Measurements from ENCODE around the gene RIN3. TPM values are rescaled to one million over a fixed set of nuclear protein-coding genes. Genes with fewer than 3 reads are reported as not detected.
A peak's percentile ranks its signal among the peaks of the same experiment; 100 is the strongest.

Gene RIN3
- total RNA-seq, 1 experiment from 2014 or later = 1.5 TPM

GRCh38 chr14:92565718-92566115 is 52.1 kb downstream of the RIN3 start:
- Mint-ChIP-seq H3K9me3 (peaks cover 0 to 8% of the 10 kb centered on the region in 2 experiments; a peak in 3 of 5 replicates), H3K27ac (0 out of 7 replicates have a peak overlapping the region, but pooled peaks of 1 of the 3 experiments have one; percentile 44), H3K4me3 (no peak overlapping the region; a peak in 1 of 5 replicates), H3K27me3 (ENCODE audit: low read depth) (peaks cover 8% of the 10 kb centered on the region), H3K4me1 (peaks cover 0 to 3% of the 10 kb centered on the region in 2 experiments; a peak in 2 of 4 replicates), H3K36me3 (ENCODE audit: insufficient read depth in 1 of 3, low read depth in 3 of 3) (peaks cover 0 to 7% (median 2%) of the 10 kb centered on the region in 3 experiments; a peak in 3 of 7 replicates)
- Histone ChIP-seq H3K27ac (ENCODE audit: insufficient read length, low read depth, low read length) (no peak overlapping the region), H2BK5ac (ENCODE audit: insufficient read length, low read length) (no peak overlapping the region), H3T11ph (ENCODE audit: low read length) (no peak overlapping the region), H2AK5ac (ENCODE audit: insufficient read length, low read length) (no peak overlapping the region), H3K79me1 (ENCODE audit: insufficient read depth, low read depth, low read length, poor library complexity, severe bottlenecking) (no peaks in the 10 kb centered on the region), H2BK15ac (ENCODE audit: low read depth, low read length) (no peak overlapping the region), H2AFZ (ENCODE audit: low read length) (no peak overlapping the region), H3K4ac (ENCODE audit: low read depth, low read length) (no peak overlapping the region), H3K79me2 (ENCODE audit: insufficient read depth, low read length) (no peaks in the 10 kb centered on the region), H3K4me2 (ENCODE audit: insufficient read depth, insufficient read length, low read length) (no peak overlapping the region), H2BK12ac (ENCODE audit: insufficient read length, low read depth, low read length) (no peak overlapping the region), H3K18ac (ENCODE audit: insufficient read length, low read depth, low read length) (no peak overlapping the region), H3K23ac (ENCODE audit: insufficient read length, low read depth, low read length) (no peak overlapping the region), H4K5ac (ENCODE audit: insufficient read length, low read depth, low read length) (no peak overlapping the region), H4K91ac (ENCODE audit: insufficient read length, low read depth, low read length) (no peak overlapping the region), H3K4me1 (ENCODE audit: insufficient read depth, low read length) (no peaks in the 10 kb centered on the region), H3K14ac (ENCODE audit: insufficient read depth, low read length) (no peak overlapping the region), H3K23me2 (ENCODE audit: insufficient read length, low read depth, low read length, poor library complexity, severe bottlenecking) (no peaks in the 10 kb centered on the region), H3K27me3 (ENCODE audit: insufficient read depth, low read length) (no peaks in the 10 kb centered on the region), H3K9me3 (ENCODE audit: control insufficient read depth, low read depth, low read length) (no peaks in the 10 kb centered on the region), H2BK120ac (ENCODE audit: low read depth, low read length, poor library complexity, severe bottlenecking) (no peak overlapping the region), H3K9ac (ENCODE audit: extremely low read depth, insufficient read length, low read length) (no peak overlapping the region), H3K56ac (ENCODE audit: insufficient read length, low read depth, low read length) (no peak overlapping the region), H4K20me1 (ENCODE audit: control insufficient read depth, insufficient read depth, insufficient read length) (no peaks in the 10 kb centered on the region), H2BK20ac (ENCODE audit: low read depth, low read length, poor library complexity, severe bottlenecking) (no peak overlapping the region), H4K8ac (replicated peaks; ENCODE audit: insufficient read length, low read depth, low read length) (no peak overlapping the region)
- WGBS (ENCODE audit: extremely low coverage, insufficient read length, low lambda C conversion rate) = no CpG with 5 or more reads among the region's 2 CpGs
- TF ChIP-seq, protein P1, sequence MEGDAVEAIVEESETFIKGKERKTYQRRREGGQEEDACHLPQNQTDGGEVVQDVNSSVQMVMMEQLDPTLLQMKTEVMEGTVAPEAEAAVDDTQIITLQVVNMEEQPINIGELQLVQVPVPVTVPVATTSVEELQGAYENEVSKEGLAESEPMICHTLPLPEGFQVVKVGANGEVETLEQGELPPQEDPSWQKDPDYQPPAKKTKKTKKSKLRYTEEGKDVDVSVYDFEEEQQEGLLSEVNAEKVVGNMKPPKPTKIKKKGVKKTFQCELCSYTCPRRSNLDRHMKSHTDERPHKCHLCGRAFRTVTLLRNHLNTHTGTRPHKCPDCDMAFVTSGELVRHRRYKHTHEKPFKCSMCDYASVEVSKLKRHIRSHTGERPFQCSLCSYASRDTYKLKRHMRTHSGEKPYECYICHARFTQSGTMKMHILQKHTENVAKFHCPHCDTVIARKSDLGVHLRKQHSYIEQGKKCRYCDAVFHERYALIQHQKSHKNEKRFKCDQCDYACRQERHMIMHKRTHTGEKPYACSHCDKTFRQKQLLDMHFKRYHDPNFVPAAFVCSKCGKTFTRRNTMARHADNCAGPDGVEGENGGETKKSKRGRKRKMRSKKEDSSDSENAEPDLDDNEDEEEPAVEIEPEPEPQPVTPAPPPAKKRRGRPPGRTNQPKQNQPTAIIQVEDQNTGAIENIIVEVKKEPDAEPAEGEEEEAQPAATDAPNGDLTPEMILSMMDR (conservative IDR thresholded peaks at IDR 0.05) = no peak
- no peak for DNase-seq
